Panc1 (cell line): Measurements from ENCODE around the gene ERC2.

ENCODE experiments used
- CTCF ChIP-seq: fragments of 450-650 bp; IDR thresholded peaks from 2 replicates; pipeline ENCODE4 v1.5.1; 2017; ENCODE audit warnings: mild to moderate bottlenecking
- POLR2AphosphoS5 ChIP-seq: IDR thresholded peaks from 2 replicates; pipeline ENCODE4 v1.6.1; 2012; ENCODE audit warnings: mild to moderate bottlenecking, low read depth, low read length, moderate library complexity

GRCh38 chr3:55780913-55781312 is 687.4 kb downstream of the ERC2 start:
- TF ChIP-seq CTCF (no peak), POLR2AphosphoS5 (no peak)
